GM19240 (cell line): ENCODE results near the gene RCAN2.

Source experiments
- DNase-seq: peaks from one replicate; pipeline ENCODE4 v3.0.0; 2011; ENCODE audit warnings: low spot score; ENCODE audit not compliant: insufficient read length

The RCAN2 gene

DNA sequence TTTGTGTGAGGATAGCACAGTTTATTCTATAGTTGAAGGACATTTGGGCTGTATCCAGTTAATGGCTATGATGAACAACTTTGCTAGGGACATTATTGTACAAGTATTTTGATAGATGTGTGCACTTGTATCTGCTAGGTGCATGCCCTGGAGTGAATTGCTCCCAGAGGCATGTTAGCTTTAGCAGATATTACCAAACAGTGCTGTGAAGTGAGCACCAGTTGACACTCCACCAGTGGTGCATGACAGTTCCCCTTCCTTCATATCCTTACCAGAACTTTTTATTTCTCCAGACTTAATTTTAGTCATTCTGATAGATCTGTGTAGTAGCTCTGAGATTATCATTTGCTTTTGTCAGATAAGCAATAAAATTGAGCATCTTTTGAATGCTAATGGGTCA is 271.6 kb downstream of the RCAN2 start:
- DNase-seq: no peak

DNA sequence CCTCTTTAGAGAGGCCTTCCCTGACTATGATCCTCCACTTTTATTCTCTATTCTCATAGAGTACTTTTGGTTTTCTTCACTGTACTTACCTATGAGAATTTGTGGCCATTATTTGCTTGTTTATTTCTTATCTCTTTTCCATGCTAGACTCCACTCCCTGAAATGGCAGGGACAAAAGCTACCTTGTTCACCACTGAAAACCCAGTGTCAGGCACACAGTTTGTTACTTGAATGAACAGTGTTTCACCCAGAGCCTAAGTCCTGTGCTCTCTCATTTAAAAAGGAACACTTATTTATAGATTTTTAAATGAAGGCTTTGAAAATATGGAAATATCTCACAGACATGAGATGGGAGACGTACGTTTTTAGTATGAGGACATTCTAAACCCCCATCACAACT is 272.8 kb downstream of the RCAN2 start:
- no peak for DNase-seq

DNA sequence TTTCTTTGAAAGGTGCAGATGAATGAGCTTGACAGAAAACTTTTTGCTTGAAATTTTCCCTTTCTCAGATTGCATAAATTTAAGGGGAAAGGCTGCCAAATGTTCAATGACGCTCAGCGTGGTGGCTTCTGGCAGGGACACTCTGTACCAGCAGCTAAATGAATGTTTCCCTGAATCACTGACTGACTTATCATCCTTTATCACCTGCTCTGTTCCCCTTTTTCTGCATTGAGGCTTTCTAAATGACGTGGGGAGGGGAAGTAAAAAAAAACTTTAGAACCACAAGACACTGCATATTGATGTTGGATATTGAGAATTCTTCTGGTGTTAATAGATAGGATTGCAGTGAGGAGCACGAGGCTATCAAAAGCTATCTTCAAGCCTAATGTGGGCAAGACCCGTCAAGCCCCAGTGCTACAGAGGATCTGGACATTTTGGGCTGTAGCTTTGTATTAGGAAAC is 273.5 kb downstream of the RCAN2 start:
- DNase-seq: peak; percentile 19

DNA sequence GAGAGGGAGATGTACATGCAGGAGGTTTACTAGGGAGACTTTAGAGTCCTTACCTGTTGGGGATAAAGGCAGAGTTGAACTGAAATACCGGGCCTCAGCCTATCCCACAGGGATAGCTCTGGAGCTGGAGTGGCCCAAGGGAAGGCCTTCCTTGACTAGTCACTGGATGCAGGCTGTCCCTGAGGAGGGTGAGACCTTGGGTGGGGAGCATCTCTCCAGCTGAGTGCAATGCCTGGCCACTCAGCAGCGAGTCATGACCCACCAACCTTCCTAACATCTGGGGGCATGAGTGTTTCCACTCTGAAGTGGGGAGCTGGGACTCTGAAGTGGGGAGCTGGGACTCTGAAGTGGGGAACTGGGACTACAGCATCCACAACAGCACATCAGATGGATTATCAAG is 274.4 kb downstream of the RCAN2 start:
- no peak for DNase-seq

DNA sequence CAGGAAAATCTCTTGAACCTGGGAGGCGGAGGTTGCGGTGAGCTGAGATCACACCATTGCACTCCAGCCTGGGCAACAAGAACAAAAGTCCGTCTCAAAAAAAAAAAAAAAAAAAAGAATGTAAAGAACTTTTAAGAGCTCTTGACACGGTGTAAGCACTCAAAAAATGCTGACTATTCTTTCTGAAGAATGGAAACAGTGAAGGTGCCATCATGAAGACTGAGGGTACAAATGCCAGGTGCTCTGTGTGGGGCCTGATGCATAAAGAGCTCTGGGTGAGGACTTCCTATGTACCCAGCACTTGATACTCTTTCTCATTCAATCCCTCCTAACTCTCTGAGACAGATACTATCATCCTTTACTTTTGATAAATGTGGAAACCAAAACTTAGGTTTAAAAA is 275.5 kb downstream of the RCAN2 start:
- DNase-seq: no peak

DNA sequence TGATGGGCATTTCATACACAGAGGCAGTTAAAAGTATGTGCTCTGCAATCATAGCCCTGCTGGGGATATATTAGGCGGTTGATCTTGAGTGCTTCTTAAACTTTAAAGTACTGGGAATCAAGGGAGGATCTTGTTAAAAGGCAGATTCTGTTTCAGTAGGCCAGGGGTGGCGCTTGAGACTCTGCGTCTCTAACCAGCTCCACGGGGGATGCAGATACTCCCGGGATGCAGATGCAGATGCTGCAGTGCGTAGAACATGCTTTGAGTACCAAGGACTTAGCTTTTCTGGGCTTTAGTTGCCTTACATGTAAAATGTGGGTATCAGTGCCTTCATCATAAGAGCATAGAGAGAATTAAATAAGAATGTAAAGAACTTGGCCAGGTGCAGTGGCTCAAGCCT is 276.0 kb downstream of the RCAN2 start:
- no peak for DNase-seq

DNA sequence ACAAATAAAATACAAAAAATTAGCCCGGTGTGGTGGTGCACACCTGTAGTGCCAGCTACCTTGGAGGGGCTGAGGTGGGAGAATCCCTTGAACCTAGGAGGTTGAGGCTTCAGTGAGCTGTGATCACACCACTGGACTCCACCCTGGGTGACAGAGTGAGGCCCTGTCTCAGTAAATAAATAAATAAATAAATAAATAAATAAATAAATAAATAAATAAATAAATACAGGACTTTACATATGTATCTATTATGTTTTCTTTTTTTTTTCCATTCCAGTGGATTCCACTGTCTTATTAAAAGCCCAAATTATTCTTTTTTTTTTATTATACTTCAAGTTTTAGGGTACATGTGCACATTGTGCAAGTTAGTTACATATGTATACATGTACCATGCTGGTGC is 279.3 kb downstream of the RCAN2 start:
- DNase-seq: no peak

DNA sequence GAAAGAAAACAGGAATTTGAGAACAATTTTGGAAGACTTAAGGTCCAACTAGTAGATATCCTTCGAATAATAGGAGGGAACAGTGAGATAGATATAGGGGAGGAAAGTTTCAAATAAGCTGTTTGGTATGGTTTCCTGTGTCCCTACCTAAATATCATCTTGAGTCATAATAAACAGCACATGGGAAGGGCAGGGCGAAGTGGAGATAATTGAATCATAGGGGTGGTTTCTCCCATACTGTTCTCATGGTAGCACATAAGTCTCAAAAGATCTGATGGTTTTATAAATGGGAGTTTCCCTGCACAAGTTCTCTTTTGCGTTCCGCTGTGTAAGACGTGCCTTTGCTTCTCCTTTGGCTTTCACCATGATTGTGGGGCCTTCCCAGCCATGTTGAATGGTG is 281.0 kb downstream of the RCAN2 start:
- no peak for DNase-seq

DNA sequence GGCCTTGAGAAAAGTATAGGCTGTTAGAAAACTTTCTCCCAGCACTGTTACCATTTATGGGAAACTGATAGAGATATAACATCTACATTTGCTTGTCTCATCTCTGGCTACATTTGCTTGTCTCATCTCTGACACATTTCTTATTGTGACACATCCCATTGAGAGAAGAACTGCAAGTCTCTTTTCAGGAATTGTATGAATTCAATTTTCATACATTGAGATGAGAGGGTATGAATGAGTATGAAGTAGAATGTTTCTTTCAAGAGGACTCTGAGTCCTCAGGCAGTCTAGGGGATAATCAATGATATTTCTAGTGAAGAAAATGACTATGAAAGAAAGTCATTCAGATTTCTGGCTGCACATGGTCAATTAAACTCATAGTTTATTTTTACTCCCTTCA is 282.9 kb downstream of the RCAN2 start:
- DNase-seq: no peak

DNA sequence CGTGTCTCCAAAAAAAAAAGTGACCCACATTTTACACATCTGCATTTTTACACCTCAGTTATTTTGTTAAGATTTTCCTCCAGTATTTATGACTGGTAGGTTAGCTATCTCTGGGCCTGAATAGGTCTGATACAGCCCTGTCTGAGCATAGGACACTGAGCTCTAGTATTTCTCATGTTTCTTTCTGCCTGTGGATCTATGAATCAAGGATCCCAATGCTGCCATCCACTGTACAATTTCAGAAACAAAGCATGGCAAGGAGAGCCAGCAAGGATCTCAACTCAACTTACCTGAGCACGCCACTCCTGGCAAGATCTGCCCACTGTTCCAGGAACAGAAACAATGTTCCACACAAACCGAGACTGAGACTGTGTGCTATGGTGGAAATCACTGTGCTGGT is 284.1 kb downstream of the RCAN2 start:
- DNase-seq: no peak

DNA sequence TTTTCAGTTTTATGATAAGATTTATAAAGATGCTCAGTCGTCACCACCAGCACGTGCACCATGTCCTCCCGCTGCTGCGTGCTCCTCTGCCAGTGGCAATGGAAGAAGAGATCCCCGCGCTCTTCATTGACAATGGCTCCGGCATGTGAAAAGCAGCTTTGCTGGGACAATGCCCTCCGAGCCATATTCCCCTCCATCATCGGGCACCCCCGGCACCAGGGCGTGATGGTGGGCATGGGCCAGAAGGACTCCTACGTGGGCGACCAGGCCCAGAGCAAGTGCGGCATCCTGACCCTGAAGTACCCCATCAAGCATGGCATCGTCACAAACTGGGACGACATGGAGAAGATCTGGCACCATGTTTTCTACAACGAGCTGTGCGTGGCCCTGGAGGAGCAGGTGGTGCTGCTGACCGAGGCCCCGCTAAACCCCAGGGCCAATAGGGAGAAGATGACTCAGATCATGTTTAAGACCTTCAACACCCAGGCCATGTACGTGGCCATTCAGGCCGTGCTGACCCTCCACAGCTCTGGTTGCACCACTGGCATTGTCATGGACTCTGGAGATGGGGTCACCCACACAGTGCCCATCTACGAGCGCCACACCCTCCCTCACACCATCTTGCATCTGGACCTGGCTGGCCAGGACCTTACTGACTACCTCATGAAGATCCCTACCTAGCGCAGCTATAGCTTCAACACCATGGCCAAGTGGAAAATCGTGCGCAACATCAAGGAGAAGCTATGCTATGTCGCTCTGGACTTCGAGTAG is 286.2 kb downstream of the RCAN2 start:
- no peak for DNase-seq

DNA sequence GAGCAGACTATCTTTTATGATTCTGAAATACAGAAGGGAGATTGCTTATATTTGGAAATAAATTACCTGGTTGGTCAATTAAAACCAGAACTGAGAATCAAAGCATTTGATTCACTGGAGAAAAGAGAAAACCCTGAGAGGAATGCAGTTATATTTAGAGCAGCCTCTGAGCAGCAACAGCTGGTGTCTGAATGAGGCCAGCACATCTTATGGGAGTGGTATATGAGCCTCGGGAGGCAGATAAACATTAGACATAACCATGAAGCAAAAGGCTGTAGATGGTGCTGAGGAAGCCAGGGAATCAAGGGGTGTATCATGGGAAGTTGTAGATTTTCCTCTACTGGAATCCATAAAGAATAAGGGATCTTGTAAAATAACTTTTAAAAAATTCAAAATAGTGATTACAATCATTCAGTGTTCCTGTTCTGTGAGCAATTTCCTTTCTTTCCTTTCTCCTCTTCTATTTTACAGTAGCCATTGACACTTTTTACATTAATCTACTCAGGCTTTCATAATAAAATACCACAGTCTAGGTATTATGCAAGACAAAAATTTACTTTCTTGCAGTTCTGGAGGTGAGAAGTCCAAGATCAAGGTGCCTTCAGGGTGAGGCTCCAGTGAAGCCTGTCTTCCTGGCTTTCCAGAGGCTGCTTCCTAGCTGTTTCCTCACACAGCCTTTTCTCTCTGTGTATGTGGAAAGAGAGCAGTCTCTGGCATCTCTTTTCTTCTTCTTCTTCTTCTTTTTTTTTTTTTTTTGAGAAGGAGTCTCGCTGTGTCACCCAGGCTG is 287.7 kb downstream of the RCAN2 start:
- DNase-seq: no peak

DNA sequence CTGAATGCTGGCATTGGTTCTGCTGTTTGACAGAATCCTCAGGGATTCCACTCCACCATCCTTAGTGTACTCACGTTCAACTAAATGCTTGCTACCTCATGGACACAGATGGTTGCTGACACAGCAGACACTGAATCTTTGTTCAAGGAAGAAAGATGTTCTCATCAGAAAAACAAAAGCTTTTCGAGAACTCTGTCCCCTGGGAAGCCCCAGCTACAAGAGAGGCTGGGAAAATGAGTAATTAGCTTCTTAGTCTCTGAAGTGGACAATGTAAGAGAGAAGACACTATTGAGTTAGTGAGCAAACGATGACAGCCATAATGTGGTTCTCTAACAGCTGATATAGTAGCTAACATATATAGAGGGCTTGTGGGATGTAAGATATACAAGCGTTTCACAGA is 289.5 kb downstream of the RCAN2 start:
- no peak for DNase-seq

DNA sequence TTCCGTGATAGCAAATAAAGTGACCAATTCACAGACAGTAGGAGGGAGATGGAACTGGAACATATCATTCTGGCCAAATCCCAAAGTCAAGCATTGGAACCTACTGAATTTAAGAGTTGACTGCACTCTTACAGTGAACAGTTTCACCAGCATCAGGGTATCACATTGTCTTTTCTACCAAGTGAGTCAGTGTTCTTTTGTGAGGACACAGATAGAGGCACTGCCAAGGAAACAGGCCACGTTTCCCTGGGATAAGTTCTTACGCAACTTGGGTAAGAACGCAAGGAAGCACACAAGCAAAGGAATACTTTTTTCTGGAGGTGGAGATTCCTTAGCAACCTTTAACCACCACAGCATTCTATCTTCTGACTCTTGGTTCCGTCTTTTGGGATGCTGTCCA is 291.9 kb downstream of the RCAN2 start:
- DNase-seq: no peak

DNA sequence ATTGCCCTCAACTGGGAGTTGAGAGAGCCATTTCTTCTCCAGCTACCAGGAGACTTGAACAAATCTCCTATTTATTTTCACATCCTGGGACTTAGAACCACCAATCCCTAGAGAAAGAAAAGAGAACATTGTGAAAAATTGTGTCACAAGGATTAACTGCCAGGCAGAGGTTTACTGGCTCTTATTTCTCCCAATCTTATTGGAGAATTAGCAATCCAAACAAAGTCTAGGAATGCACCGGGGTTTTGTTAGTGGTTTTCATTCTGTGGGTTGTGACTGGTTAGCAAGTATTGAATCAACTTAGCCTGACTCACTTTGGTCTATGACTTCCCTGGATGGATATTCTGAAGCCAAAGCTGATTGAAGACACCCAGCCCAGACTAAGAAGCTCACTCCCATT is 299.3 kb downstream of the RCAN2 start:
- no peak for DNase-seq

DNA sequence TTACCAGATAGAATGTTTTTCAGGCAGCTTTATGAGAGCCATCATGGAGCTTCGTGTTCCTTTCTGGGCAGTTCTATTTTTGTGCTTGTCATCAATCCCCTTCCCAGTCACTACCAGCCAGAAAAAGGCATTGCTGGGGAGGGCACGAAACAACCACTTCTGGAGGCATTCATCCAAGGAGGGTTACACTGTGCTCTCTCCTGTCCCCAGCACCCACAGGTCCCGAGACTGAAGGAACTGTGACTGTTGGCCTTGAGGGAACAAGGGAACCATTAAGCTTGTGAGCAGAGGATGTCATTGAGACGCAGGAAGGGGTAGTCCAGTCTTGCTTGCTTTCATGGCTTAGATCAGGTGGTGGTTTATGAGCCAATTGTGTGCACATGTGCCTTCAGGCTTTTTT is 300.4 kb downstream of the RCAN2 start:
- no peak for DNase-seq

DNA sequence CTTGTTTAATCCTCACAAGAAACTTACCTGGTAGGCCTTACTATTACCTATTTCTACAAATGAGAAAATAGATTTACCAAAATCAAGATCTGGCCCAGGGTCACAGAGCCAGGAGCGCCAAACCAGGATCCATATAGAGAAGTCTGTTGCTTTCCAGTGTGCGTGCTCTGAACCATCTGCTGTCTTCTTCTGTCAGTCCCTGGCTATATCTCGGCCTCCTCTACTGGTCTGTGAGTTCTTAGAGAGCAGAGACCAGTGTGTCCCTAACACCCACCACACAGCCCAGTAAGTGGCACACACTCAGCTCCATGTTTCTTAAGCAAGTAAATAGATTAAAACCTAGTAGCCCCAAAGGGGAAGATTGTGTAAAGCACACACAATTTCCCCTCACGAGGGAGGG is 301.5 kb downstream of the RCAN2 start:
- no peak for DNase-seq

DNA sequence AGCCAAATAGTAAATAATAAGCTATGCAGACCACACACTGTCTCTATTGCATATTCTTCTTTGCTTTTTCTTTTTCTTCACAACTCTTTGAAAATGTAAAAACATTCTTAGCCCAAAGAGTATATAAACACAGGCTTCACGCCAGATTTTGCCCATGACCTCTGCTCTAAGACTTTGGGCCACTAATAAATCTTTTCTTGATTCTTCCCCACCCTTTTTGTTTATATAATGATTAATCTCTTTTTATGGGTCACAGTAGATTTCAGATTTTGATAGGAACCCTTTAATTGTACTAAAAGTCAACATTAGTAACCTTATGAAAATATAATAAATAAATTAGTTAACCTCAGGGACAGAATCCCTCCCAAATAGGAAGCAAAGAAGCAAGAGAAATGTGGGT is 304.7 kb downstream of the RCAN2 start:
- DNase-seq: no peak

DNA sequence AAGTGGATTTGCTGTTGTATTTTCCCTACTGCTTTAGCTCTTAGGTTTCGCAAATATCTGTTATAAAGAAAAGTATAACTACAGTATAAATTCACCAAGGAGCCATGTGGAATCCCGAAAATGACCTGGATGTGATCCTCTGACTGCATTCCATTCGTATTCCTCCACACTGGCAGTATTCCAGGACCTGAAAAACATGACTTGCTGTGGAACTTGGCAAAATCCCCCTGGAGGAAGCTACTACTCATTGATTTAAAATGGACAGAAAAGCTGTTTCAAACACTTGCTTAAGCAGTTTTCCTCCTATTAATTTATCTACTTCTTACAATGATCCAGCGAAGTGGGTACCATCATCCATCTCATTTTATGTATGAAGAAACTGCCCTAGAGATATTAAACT is 307.1 kb downstream of the RCAN2 start:
- DNase-seq: no peak

DNA sequence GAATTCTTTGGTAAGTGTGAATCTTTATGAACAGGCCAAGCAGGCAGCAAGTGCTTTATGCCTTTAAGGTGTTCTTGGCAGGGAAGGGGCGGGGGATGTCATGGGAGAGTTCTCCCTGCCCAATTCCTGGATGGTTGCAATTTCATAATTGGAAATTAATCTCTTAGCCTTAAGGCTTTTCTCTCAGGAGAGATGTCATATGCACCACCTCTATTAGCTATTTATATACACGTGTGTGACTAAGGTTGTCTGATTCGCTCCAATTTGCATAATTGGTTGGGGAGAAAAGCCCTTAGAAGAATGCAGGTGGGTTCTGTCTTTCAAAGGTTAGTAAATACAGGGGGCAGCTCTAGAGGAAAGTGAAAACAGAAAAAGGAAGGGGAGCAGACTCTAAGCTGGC is 315.3 kb downstream of the RCAN2 start:
- no peak for DNase-seq

DNA sequence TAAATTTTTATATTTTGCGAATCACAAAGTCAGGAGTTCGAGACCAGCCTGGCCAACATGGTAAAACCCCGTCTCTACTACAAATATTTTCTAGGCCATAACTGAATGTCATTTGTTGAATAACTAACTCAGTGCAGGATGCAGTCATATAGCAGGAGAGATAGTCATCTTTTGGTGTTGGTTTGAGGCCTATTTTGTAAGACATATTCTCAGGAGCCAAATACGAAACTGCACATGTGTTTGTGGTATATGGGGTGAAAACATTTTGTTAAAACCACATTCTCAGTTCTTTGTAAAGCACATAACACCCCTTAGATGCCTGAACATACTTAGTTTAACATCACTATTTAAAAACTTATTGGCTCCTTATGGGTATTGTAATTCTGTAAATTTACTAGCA is 315.8 kb downstream of the RCAN2 start:
- peak; percentile 15 for DNase-seq

DNA sequence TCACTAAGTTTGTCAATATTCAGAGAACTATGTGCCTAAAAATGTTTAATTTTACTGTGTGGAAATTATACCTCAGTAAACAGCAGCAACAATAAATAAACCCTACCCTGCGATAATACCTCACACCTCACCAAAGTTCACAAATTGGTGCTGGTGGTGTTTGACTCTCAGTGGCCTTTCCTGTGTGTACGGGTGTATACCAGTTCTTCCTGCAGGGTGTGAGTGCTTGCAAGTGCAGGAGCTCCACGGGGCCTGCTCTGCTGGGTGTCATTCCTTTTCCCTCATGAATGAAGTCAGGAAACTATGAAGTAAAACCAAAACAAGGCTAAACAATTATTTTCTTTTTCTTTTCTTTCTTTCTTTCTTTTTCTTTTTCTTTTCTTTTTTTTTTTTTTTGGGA is 316.3 kb downstream of the RCAN2 start:
- no peak for DNase-seq

DNA sequence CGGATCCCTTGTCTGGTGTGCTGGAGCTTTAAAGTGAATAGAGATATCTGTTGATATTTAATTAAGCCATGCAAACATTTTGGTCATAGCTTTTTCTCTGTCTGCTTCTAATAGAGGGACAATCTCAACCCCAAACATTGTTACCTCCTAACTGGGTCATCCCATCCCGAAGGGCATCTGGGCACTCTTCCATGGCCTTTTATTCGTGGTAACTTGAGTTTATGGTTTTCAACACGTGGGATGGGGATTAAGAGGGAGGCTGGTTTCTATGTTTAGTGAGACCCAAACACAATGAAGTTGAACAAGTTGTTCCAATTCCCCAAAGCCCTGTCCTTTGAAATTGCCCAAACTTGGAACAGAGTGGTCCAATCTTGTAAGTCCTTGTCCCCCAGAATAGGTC is 319.1 kb downstream of the RCAN2 start:
- DNase-seq: no peak
